HG03045 (cell line): Measurements from ENCODE around the gene CBLL2.
"Not testable (repeated sequence)": the region's sequence is repeated elsewhere in the genome, so short reads cannot be mapped to it uniquely, and the experiment has no call there.

ENCODE experiments used
- ATAC-seq: cut with Tn5 transposase; IDR thresholded peaks from one replicate; pipeline ENCODE4 v1.9.1; 2021; ENCODE audit warnings: mild to moderate bottlenecking, moderate library complexity; ENCODE audit not compliant: unreplicated experiment

The CBLL2 gene

GRCh38 chrX:22272613-22273012 is at the start of gene CBLL2:
Gene CBLL2 (plus strand): TSS chrX:22272913. CDS start chrX:22272992, 79 bp downstream.
- no peak for ATAC-seq

- no peak for ATAC-seq
Observed at GRCh38 chrX:22234380-22234779, 38.3 kb upstream of the CBLL2 start.

- no peak for ATAC-seq
Observed at GRCh38 chrX:22237479-22237878, 35.2 kb upstream of the CBLL2 start.

- no peak for ATAC-seq
Observed at GRCh38 chrX:22246620-22247019, 26.1 kb upstream of the CBLL2 start.

GRCh38 chrX:22247169-22247568 is 25.5 kb upstream of the CBLL2 start:
- no peak for ATAC-seq

- no peak for ATAC-seq
Observed at GRCh38 chrX:22248401-22248800, 24.3 kb upstream of the CBLL2 start.

- ATAC-seq: no peak
Observed at GRCh38 chrX:22249371-22249770, 23.3 kb upstream of the CBLL2 start.

GRCh38 chrX:22268706-22269105 is 4.0 kb upstream of the CBLL2 start:
- ATAC-seq: no peak

GRCh38 chrX:22273714-22274317 is 1.1 kb downstream of the CBLL2 start:
- no peak for ATAC-seq

- no peak for ATAC-seq
Observed at GRCh38 chrX:22276781-22277180, 4.1 kb downstream of the CBLL2 start.

- no peak for ATAC-seq
Observed at GRCh38 chrX:22278375-22278774, 5.7 kb downstream of the CBLL2 start.

- ATAC-seq: not testable (repeated sequence)
Observed at GRCh38 chrX:22289209-22289608, 16.5 kb downstream of the CBLL2 start.

- ATAC-seq: no peak
Observed at GRCh38 chrX:22296871-22297270, 24.2 kb downstream of the CBLL2 start.

GRCh38 chrX:22300130-22300529 is 27.4 kb downstream of the CBLL2 start:
- ATAC-seq: no peak

- ATAC-seq: no peak
Observed at GRCh38 chrX:22310779-22311178, 38.1 kb downstream of the CBLL2 start.

GRCh38 chrX:22313766-22314165 is 41.1 kb downstream of the CBLL2 start:
- ATAC-seq: no peak

- no peak for ATAC-seq
Observed at GRCh38 chrX:22314211-22314610, 41.5 kb downstream of the CBLL2 start.

GRCh38 chrX:22314692-22315091 is 42.0 kb downstream of the CBLL2 start:
- no peak for ATAC-seq

GRCh38 chrX:22315151-22315550 is 42.4 kb downstream of the CBLL2 start:
- no peak for ATAC-seq

GRCh38 chrX:22320236-22320873 is 47.6 kb downstream of the CBLL2 start:
- no peak for ATAC-seq

- ATAC-seq: no peak
Observed at GRCh38 chrX:22323541-22323940, 50.8 kb downstream of the CBLL2 start.
